ENCODE measurements around the gene SCN2B.

Gene SCN2B

DNA sequence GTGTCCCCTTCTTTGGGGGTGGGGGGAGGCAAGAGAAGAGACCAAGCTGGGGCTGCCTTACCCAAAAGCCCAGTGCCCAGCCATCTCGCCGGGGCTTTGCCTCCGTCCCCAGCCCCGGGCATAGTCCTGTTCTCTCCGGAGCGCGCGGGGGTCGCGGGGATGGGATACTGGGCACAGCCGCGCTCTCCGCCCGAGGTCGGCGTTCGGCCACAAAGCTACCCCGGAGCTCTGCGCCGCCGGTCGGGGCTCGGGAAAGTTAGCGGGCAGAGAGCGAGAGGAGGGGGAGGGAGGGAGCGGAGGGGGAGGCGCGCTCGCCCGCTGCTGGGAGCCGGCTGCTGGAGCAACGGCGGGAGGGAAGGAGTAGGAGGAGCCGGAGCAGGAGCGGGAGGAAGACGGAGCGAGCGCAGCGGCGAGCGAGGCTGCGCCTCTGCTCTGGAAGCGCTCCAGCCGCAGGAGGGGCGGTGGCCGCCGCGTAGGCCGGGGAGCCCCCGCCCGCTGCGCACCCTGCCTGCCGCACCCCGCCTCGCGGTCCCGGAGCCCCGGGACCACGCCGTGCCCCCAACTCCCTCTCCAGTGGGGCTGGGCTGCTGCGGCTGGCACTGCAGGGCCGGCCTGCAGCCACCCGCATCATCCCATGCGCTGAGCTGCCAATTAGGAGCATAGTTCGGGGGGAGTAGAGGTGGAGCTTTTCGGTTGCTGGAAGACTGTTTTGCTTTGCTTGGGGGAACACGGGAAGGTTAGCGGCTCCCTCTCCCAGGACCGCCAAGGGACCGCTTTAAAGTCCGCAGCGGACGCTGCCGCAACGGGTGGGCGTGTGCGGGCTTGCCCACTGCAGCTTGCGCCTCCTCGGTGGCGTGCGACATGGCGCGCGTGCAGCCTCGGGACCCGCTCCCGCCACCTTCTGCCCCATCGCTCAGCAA, 23.6 kb downstream of the SCN2B start, which contains the start of gene SCN4B:
Gene SCN4B, minus strand, starts transcription at position 272 of the 920 bp plus-strand sequence. Its CDS starts 150 bp downstream, at position 122.
- peak; percentile 3 for DNase-seq

DNA sequence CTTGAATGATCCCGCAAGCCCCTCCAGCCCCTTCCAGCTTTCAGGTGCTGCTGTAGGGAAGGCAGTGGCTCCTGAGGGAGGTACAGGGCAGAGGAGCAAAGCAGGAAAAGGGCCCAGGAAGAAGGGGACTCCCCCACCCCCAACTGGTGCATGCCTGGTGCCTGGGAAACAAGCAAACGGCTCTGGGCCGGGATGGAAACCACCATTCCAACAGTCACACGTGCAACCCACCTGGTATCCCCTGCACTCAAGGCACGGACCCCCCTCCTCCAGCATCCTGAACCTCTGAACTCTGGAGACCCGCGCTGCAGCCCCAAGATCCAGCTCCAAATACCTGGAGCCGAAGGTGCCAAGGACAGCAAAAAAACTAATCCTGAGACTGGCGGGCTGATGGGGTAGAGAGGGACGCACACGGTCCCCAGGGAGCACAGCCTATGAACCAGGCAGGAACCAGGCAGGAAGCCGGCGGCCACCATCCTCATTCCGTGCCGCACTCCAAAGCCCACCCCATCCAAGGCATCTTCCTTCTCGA, 24.4 kb downstream of the SCN2B start:
- DNase-seq = no peak

DNA sequence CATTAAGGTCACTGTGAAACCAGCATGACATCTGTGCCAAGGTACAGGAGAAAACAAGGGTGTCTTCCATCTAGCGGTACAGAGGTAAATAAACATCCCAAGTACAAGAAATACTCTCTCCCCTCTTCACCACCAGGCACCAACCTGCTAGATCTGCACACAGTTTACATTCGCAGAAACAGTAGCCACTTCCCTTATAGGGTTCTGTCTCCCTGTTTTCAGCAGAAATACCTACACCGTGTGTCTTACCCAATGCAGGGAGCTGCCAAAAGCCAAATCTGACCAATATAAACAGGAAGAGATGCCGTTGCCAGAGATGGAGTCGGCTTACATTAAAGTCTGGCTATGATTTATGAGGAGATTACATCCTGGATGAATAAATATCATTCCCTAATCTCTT, 25.0 kb downstream of the SCN2B start:
- DNase-seq = no peak

DNA sequence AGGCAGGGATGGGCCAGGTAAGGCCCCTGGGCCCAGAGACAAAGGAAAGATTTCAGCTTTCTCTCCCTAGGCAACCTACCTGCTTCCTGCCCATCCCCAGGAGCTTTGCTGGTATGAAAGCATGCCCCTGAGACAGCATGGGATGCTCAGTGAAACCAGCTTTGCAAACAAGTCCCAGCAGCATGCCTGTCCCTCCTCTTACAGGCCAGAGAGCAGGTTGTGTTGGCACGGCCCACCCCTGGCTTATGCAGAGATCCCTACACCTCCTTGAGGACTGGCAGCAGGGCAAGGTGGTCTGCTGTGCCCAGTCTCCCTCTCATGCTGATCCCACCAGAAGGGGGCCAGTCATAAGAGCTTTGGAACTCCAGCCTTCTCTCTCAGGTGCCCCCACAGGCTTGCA, 26.9 kb downstream of the SCN2B start:
- no peak for DNase-seq

DNA sequence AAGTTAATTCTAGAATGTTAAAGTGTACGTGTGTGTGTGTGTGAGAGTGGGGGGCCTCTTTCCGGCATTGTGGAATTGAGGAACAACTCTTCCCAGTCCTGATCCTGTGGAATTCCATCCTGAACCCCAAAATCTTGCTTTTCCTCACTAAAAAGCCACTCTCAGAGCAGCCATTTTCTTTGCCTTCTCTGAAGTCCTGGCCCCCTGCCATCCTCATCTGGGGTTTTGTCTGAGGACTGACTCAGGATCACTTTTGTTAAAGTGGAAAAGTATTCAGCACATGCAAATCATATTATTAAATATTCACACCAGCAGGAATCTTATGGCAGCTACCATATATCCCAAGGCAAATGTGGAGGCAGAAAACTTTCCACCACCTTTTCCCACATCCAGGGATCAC, 27.6 kb downstream of the SCN2B start:
- DNase-seq = no peak

DNA sequence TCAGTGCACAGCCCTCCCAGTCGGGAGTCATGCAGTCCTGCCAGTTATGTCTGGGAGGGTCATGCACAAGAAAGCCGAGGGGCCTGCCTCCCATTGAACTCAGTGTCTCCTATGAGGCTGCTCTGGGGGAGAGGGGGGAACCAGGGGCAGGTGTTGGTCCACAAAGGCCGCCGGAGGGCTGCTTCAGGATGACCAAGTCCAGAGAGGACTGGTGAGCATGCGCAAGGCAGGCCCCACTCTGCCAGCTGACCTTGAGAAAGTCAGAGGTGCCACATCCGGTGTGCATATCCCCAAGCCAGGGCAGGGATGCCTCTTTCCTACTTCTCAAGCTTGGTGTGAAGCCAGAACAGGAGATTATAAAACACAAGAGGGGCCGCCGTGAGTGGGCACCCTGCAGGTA, 28.2 kb downstream of the SCN2B start:
- no peak for DNase-seq

DNA sequence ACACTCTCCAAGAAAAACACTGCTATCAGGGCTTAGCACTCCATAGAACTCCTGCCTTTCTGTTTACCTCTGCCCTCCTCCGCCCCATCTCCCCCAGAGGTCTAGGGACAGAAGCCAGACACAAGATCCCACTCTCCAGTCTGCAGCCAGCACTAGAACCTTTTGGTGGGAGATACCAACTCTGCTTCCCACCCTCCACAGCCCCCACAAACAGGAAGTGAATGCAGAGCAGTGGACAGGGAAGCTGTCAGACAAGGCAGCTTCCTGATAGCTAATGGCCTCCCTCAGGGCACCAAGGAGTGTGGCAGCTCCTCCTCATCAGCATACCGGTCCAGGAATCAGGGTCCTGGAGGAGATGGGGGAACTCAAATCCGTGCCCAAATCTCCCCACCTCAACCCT, 28.9 kb downstream of the SCN2B start:
- DNase-seq = no peak

DNA sequence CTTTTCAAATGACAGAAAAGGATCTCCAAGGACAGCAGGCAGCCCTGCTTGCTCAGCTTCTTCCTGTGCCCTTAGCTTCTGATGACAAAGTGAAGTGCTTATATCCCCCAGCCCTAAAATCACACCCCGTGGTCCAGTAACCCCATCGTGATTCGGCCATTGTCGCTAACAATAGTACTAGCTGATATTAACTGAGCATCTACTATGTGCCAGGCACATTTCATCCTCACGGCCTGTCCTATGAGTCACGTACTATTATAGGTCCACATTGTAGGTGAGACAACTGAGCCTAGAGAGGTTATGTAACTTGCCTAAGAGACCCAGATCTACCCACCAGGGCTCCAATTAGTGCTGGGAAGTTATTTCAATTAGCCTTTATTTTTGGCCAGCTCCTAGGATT, 29.9 kb downstream of the SCN2B start:
- DNase-seq = no peak

DNA sequence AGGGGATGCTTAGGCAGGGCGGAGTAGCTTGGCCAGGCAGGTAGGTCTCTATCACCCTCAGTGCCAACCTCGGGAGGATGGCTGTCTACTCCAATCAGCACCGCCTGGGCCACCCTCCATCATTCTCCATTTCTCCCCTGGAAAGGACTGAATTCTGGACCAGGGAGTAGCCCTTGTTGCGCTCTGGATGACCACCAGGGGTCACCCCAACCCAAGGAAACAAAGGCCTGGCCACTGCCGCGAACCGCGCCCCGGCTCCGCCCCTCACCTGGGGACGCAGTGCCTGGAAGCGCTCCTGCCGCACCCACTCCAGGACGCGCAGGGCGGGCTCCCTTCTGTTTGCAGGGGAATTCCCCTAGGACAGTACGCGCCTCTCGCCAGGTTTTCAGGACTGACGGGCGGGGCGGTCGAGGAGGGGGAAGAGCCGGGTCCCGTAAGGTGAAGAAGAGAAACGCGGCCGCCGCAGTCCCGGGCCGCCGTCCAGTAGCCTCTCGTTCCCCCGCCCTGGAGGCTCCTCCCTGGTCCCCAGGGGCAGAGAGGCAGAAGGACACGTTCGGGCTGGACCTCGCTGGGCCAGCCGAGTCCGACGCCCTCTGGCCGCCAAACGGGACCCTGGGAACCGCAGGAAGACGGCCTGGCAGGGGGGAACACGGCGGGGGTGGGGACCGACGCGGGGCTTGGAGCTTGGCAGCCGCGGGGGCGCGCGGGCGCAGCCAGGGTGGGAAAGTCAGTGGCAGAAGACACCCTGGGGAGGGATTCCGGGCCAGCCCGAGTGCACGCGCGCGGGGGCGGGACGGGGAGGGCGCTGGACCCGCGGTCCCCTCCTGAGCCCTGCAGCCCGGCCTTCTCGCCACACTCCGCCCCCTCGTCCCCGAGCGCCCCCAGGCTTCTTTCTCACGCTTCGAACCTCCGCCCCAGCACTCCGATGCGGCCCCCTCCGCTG, 30.9 kb downstream of the SCN2B start:
- peak; percentile 27 for DNase-seq

DNA sequence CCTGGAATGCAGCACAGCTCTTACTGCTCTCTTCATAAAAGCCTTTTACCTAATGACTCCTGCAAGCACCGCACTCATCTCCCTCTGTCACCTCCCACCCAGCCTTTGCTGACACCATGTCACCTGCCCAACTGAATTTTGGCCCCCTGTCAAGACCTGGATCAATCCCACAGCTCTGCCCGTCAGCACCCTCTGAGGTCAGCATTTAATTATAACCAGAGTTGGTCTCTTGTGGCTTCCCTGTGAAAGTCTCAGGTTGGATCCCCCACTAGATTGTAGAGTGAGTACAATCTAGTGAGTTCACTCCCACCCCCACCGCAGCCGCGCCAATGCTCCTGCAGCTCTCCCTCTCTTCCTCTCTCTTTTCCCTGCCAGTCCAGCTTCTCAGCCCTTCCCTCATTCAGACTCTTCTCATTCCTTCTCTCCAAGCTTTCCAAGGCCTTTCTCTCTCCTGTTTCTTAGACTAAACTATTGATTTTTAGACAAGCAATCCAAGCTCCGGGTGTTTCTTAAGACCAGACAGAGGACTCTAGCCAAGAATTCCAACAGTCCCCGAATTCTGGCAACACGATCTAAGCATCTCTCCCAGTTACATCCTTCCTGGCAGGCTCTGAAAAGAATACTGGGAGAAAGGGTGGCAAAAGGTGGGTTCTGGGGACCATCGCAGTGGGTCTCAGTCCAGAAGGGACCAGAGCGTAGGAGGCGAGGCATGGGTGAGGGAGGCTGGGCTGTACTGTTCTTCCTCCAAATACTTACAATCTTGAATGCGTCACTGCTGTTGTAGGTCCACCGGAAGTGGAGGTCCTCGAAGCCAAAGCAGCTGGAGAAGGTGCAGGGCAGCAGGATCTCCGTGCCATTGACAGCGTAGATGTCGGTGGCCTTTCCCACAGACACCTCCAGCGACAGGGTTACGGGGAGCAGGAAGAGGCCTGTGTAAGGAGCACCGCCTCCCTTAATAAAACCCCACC, 31.9 kb downstream of the SCN2B start:
- no peak for DNase-seq

DNA sequence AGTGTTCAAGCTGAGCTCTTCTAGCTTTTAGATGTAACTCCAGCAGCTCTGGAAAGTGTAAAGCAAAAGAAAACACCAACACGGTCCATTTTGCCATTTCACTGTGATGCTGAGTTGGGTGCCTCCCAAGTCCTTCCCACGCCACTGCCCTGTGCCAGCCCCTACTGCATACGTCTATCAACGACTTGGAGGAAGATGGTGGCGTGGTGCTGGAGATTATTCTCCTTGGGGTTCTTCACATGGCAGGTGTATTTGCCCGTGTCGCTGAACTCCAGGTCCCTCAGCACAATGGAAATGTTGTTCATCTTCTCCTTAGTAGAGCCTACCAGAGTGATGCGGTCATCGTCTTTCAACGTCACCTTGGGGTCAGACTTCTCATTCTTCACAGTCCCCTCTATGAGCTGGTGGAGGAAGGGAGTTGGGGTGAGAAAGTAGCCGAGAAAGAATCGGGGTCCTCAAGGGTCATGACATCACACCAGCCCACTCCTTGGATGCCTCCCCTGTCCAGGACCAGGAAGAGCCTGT, 32.7 kb downstream of the SCN2B start:
- no peak for DNase-seq

DNA sequence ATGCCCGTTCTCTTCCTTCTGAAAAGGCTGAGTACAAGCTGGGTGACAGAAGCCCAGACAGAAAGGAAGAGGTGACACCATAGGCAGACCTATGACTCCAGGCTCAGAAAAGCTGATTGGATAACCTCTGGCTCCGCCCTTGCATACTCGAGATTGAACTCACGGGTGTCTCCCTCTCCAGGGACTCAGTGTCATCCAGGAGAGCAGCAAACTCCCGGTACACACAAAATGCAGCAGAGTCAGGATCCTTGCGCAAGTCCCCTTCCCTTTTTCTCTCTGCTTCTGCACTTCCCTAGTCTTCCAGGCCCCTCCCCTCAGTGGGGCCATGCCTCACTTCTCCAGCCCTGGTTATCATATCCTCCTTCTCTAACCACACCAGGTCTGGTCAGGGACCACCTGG, 33.6 kb downstream of the SCN2B start:
- DNase-seq = no peak

DNA sequence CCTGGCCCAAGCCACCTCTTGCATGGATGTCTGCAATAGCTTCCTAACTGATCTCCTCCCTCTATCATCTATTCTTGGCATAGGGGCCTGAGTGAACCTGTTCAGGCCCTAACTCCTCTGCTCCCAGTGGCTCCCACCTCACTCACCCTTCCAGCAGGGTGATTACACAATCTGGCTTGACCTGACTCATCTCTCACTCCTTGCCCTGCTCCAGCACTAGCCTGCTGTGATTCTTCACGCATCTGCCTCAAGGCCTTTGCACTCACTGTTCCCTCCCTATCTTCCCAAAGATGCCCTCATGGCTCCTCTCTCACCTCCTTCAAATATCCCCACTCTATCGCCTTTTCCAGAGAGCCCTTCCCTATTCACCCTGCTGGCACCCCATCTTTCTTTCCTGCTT, 34.4 kb downstream of the SCN2B start:
- DNase-seq = no peak

DNA sequence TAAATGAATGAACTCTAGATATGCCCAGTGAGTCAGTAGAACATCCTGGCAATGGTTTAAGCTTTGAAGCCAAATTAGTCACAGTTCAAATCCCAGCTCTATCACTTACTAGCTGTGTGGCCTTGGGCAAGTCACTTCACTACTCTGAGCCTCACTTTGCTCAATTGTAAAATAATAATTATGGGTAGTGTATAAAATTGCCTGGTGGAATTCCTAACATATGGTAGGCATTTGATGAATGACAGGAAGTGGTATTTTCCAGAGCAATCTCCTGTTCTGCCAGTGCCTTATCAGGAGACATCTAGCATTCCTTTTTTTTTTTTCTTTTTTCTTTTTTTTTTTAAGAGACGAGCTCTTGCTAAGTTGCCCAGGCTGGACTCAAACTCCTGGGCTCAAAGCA, 36.9 kb downstream of the SCN2B start:
- DNase-seq = no peak

DNA sequence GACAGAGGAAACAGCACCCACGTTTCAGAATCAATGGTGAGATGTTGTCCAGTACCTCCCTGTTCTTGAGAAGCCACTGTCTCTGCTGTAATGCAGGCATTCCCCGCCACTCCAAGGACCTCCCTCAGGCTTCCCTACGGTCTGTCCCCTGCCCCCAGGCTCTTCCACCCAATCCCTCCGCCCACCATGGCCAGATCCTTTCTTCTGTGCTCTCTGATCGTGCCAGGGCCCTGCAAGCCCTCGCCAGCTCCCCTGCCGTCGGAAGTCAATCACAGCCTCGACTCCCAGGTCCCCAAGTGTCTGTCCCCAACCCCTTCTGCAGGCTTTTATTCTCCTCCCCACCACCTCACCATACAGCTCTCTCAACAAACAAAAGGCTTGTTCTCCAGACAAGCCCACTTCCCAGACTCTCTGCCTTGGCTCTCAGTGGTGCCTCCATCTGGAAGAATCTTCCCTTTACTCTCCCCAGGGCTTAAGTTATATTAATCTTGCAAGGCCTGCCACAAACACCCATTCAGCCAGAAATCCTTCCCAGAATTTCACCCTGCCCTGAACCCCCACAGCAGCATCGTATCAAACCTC, 37.5 kb downstream of the SCN2B start:
- DNase-seq = no peak

DNA sequence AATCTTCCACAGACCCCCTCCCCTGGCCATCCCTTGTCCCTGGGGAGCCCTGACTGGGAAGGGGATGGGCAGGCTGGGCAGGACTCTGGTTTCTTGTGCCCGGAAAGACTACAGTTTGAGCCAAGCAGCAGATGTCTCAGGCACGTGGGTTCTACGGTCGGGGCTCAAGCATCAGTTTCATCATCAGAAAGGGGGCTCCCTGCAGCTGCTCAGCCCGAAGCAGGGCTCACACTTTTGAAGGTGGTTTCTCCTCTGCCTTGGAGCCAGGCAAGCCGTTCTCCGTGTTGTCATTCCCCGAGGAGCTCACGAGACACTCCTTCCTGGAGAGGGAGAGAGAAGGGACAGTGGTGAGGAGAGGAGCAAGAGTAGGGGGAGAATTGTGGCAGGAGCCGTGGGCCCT, 39.6 kb downstream of the SCN2B start:
- DNase-seq = no peak

DNA sequence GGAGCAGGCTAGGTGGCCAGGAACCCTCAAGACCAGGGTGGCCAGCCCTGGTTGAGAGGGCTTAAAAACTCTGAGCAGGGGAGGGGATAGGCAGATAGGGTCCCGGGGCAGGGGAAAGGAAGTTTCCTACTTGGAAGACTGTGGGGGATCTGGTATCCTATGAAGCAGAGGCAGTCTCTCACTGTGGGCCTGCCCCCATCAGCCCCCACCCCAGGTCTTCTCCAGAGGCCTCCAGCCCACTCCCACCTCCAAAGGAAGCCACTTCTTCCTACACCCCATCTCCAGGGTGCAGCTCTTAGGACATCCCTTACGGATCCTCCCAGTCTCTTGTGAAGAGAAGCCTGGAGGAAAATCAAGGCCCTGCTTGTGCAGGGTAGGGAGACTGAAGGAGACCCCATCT, 40.1 kb downstream of the SCN2B start:
- no peak for DNase-seq

DNA sequence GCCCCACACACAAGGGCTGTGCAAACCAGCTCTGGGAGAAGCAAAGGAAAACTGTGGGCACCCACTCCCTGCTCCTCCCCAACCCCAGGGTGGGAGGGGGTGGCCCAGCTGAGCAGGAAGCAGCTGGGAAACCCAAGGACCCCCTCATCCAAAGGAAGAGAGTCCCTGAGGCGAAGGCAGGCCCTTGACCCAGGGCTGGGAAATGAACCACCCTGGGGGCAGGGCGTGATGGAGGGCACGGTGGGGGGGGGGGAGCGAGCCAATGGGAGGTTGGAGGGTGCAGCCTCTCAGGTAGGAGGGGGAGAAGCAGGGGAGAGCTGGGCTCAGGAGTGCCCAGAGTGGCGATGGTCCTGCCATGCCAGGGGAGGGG, 40.7 kb downstream of the SCN2B start:
- DNase-seq = no peak

DNA sequence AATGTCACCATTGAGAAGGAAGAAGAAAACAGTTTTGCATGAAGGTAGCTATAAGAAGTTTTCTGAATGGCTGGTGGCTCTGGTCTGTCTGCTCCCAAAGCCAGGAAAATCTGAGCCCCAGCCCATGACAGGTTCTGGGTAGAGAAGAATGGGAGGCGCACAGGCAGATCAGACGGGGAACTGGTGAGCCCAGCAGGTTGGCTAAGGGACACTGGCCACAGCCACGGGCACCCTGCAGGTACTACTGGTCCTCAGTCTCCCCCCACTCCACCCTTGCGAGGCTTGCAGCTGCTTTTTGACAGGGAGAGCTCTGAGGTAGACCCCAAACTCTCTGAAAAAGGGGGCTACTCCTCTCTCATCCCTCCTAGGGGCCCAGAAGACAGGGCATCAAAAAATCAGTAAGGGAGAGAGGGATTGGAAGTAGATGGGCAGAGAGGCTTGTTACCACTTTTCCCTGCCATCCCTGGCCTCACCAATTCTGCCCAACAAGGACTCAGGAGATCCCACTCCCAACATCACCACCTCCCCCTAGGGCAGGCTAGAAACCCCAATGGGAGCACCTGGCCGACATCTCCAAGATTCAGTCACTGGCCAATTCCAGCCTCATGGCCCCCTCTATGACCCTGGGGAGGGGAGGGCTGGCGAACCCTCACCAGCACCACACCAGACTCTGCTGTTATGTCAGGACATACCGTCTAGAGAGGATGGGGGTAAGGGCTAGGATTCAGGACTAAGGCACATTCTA, 41.2 kb downstream of the SCN2B start:
- no peak for DNase-seq

DNA sequence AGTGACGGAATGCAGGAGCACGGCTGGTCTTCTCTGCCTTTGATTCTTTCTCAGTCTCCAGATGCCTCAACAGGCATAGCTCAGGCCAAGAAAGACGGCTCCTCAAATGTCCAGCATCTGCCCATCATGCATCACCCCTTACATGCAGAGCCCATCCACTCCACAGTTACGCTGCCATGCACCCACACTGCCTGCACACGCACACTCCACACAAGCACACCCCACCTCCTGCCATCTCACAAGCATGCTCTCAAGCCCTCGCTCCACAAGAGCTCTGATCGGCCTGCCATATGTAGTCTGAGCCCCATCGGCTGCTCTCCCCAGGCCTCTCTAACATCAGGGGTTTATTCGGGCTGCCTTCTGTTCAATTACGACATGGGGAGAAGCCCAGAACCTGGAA, 42.6 kb downstream of the SCN2B start:
- no peak for DNase-seq
